Activated naive CD8-positive, alpha-beta T cell treated with anti-CD3 and anti-CD28 coated beads, Interleukin-2, amount 50 U/mL, for 24 hours (primary cell): ENCODE data around the gene KLHL36.

Experiments used
- ATAC-seq: fragments of 150-1000 bp; cut with Tn5 transposase; one replicate; pipeline ENCODE4 v1.10.0; 2021
- DNase-seq: peaks from one replicate; pipeline ENCODE4 v3.0.0; 2021
- H3K27ac Mint-ChIP-seq: one replicate; pipeline ENCODE4 v1.8.0; 2021; ENCODE audit warnings: mild to moderate bottlenecking, mixed read lengths
- H3K27me3 Mint-ChIP-seq: one replicate; pipeline ENCODE4 v1.8.0; 2021; ENCODE audit warnings: mixed read lengths
- H3K36me3 Mint-ChIP-seq: one replicate; pipeline ENCODE4 v1.8.0; 2021; ENCODE audit warnings: low read depth, mixed read lengths
- H3K4me1 Mint-ChIP-seq: one replicate; pipeline ENCODE4 v1.8.0; 2021; ENCODE audit warnings: mixed read lengths
- H3K4me3 Mint-ChIP-seq: one replicate; pipeline ENCODE4 v1.8.0; 2021; ENCODE audit warnings: mild to moderate bottlenecking, moderate library complexity, mixed read lengths
- H3K9me3 Mint-ChIP-seq: one replicate; pipeline ENCODE4 v1.8.0; 2021; ENCODE audit warnings: mixed read lengths

Gene KLHL36

DNA sequence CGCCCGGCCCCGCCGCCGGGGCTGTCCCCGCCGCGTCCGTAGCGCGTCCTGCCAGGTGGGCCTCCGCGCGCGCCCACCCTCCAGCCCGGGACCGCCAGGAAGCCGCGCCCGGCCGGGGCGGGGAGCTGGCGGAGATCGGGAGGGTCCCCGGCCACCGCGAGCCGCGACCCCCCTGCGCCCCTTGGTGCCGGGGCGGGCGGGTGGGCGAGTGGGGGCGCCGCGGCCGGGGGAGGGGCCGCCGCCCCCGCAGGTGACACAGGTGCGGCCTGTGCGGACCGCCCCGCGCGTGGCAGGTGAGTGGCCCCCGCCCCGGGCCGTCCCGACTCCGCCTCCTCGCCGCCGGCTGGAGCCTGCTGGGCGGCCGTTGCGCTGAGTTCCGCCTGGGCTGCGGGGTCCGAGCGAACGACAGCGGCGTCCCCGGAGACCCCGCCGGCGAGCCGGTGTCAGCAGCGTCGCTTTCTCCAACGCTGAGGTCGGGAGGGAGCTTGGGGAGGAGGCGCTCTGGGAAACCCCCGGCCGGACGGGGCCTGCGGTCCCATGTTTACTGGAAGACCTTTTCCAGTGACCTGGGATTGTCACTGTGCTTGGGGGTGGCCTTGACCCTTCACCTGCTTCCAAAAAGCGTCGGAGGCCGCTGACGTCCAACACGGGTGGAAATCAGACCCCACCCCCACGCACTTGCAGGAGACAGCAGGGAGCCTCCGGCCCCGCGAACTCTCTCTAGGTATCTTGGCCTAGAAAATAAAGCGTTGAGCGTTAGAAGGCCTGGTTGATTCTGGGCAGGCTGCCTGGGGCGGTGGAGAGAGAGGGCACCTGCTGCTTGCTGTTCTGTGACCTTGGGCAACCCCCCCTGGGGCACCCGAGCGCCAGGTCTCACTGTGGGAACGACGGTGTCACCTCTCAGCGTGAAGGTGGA is 542 bp downstream of the KLHL36 start:
- Mint-ChIP-seq H3K4me3 (peak overlapping the region; percentile 80), H3K27me3 (peaks cover 7% of the 10 kb centered on the region), H3K4me1 (peaks cover 48% of the 10 kb centered on the region), H3K36me3 (peaks cover 19% of the 10 kb centered on the region), H3K27ac (peak overlapping the region; percentile 67), H3K9me3 (no peaks in the 10 kb centered on the region)
- peak; percentile 63 for ATAC-seq
- DNase-seq = peak; percentile 54

DNA sequence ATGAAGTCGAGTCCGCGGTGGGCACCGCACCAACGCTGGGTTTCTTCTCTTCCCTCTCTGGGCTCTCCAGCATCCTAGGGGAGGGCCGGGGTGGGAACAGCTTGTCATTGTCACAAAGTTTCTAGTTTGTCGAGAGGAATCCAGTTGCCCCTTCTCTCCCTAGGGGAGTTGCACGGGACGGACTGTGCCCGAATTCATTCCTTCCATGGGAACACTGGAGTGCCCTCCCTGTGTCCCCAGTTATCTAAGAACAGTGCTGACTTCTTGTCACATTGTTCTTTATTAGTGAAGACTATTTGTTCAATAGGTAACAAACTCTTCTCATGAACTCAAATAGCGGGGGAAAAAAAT is 1.2 kb downstream of the KLHL36 start:
- H3K27ac Mint-ChIP-seq = peak overlapping the region; percentile 67
- DNase-seq = no peak
- H3K4me1 Mint-ChIP-seq = peaks cover 46% of the 10 kb centered on the region
- H3K36me3 Mint-ChIP-seq = peaks cover 19% of the 10 kb centered on the region
- no peak for ATAC-seq
- peak overlapping the region; percentile 80 for H3K4me3 Mint-ChIP-seq
- peaks cover 7% of the 10 kb centered on the region for H3K27me3 Mint-ChIP-seq
- H3K9me3 Mint-ChIP-seq = no peaks in the 10 kb centered on the region

DNA sequence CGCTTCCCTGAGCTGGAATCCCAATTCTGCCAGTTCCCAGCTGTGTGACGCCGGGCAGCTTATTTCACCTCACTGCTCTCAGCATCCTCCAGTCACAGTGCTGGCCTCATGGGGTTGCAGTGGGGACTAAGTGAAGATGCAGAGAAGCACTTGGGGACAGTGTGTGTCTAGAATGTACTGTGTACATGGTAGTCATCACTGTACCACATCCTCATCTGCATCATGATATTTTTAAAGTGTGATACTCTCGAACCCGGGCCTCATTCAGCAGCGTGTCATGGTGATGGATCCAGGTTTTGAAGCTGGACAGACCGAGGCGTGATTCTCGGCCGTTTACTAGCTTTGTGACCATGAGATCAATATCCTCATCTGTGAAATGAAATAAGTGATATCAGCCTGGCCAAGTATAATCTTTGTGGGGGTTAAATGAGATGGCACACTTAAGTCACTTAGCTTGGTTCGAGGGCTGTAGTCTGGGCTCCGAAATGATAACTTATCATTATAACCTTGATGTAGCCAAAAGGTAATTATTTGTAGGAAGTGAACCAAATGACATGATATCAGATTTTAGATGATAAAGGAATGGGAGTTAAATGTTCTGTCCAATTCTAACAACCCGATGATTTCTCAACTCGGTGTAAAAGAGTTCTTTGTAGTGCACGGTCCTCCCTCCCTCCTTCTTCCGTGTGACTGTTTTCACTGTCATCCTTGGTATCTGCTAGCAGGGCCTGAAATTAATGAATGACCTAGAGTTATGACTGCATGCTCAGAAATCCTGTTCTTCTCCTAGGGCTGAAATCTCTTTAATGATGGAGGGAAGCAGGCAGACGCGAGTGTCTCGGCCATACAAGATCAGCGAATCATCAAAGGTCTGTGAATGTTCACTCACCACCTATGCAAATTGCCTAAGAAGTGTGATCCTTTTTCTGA is 2.0 kb downstream of the KLHL36 start:
- DNase-seq (no peak), ATAC-seq (no peak)
- H3K4me3 Mint-ChIP-seq = peak overlapping the region; percentile 80
- no peaks in the 10 kb centered on the region for H3K9me3 Mint-ChIP-seq
- peak overlapping the region; percentile 8 for H3K27ac Mint-ChIP-seq
- peaks cover 7% of the 10 kb centered on the region for H3K27me3 Mint-ChIP-seq
- peaks cover 50% of the 10 kb centered on the region for H3K4me1 Mint-ChIP-seq
- H3K36me3 Mint-ChIP-seq = peaks cover 22% of the 10 kb centered on the region

DNA sequence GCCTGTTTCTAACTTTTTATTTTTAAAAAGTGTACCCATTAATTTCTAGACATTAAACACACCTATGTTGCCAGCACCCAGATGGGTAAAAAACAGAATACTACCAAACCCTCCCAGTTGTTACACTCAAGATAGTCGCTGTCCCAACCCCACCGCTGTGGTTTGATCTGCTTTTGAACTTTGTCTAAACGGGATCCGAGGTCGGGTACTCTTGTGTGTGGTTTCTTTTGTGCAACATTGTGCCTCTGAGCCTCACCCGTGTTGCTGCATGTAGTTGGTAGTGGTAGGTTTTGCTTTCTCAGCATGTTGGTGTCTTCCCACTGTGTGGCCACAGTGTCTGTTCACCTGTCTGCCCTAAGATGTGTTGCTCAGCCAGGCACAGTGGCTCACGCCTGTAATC is 4.3 kb downstream of the KLHL36 start:
- H3K4me1 Mint-ChIP-seq = peaks cover 60% of the 10 kb centered on the region
- H3K36me3 Mint-ChIP-seq = peaks cover 25% of the 10 kb centered on the region
- no peak overlapping the region for H3K27ac Mint-ChIP-seq
- H3K9me3 Mint-ChIP-seq = no peaks in the 10 kb centered on the region
- DNase-seq = no peak
- no peak for ATAC-seq
- H3K4me3 Mint-ChIP-seq = no peak overlapping the region
- peaks cover 3% of the 10 kb centered on the region for H3K27me3 Mint-ChIP-seq

DNA sequence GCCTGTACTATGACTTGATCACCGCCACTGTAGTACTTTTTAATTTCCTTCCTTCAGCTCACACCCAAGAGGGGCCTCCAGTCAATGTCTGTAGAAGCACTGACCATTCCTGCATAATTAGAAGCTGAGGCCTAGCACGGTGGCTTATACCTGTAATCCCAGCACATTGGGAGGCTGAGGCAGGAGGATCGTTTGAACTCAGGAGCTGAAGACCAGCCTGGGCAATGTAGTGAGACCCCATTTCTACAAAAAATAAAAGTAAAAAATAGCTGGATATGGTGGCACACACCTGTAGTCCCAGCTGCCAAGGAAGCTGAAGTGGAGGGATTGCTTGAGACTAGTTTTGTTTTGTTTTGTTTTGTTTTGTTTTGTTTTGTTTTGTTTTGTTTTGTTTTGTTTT is 5.9 kb downstream of the KLHL36 start:
- no peak for DNase-seq
- no peak for ATAC-seq
- Mint-ChIP-seq H3K4me3 (no peak overlapping the region), H3K9me3 (no peaks in the 10 kb centered on the region), H3K27ac (no peak overlapping the region), H3K36me3 (peaks cover 39% of the 10 kb centered on the region), H3K27me3 (no peaks in the 10 kb centered on the region), H3K4me1 (peaks cover 57% of the 10 kb centered on the region)

DNA sequence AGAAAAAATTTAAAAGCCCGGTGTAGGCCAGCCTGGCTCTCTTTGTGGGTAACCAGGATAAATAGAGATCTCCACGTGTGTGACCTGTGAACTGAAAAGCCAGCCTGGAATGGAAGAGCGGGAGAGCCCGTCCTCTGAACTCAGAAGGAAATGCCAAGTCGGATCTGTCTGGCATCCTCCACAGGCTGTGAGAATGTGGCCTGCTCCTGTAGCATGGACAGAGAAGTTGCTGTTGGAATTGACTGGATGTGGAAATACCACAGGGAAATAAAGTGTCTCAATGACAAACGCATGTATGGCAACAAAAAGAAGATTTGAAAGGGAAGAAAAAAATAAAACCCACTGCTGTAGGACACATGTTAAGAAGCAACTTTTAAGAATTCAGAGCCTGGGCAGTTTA is 6.7 kb downstream of the KLHL36 start:
- Mint-ChIP-seq H3K4me3 (no peak overlapping the region), H3K27me3 (no peaks in the 10 kb centered on the region), H3K4me1 (peaks cover 52% of the 10 kb centered on the region), H3K9me3 (no peaks in the 10 kb centered on the region), H3K36me3 (peaks cover 41% of the 10 kb centered on the region), H3K27ac (no peak overlapping the region)
- ATAC-seq (no peak), DNase-seq (no peak)

DNA sequence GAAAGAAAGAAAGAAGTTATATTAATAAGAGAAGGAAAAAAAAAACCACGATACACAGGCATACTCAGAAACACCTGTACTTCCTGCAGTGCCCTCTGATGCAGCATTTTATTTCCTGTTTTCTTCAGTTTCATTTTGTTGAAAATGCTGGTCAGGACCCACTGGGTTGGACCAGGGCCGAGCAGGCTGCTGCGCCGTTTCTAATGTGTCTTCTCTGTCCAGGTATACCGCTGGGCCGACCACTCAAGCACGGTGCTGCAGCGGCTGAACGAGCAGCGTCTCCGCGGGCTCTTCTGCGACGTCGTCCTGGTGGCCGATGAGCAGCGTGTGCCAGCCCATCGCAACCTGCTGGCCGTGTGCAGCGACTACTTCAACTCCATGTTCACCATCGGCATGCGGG is 8.3 kb downstream of the KLHL36 start:
- Mint-ChIP-seq H3K27me3 (no peaks in the 10 kb centered on the region), H3K9me3 (no peaks in the 10 kb centered on the region), H3K36me3 (peaks cover 40% of the 10 kb centered on the region), H3K4me1 (peaks cover 35% of the 10 kb centered on the region), H3K4me3 (no peak overlapping the region), H3K27ac (peak overlapping the region; percentile 64)
- DNase-seq (no peak), ATAC-seq (no peak)

DNA sequence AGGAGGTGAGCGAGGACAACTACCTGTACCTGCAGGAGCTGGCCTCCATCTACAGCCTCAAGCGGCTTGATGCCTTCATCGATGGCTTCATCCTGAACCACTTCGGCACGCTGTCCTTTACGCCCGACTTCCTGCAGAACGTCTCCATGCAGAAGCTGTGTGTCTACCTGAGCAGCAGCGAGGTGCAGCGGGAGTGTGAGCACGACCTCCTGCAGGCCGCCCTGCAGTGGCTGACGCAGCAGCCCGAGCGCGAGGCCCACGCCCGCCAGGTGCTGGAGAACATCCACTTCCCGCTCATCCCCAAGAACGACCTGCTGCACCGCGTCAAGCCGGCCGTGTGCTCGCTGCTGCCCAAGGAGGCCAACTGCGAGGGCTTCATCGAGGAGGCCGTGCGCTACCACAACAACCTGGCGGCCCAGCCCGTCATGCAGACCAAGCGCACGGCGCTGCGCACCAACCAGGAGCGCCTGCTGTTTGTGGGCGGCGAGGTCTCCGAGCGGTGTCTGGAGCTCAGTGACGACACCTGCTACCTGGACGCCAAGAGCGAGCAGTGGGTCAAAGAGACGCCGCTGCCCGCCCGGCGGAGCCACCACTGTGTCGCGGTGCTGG is 9.0 kb downstream of the KLHL36 start:
- H3K4me1 Mint-ChIP-seq = peaks cover 28% of the 10 kb centered on the region
- H3K27ac Mint-ChIP-seq = no peak overlapping the region
- H3K36me3 Mint-ChIP-seq = peaks cover 35% of the 10 kb centered on the region
- ATAC-seq (no peak), DNase-seq (no peak)
- H3K4me3 Mint-ChIP-seq = no peak overlapping the region
- H3K27me3 Mint-ChIP-seq = no peaks in the 10 kb centered on the region
- H3K9me3 Mint-ChIP-seq = no peaks in the 10 kb centered on the region

DNA sequence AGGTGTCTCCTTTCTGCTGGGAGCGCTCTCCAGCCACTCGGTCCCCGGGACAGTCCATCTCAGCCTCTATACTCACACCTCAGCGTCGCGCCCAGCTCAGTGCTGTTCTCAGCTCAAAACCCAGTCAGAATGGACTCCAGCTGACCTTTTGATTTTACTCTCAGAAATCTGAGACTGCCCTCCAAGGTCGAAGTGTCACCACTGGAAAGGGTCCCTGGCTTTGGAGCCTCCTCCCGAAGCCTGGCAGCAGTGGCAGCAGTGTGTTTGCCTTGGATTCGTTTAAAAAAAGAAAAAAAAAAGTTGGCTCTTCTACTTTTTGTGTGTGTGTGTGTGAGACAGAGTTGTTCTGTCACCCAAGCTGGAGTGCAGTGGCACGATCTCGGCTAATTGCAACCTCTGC is 10.4 kb downstream of the KLHL36 start:
- H3K36me3 Mint-ChIP-seq = peaks cover 33% of the 10 kb centered on the region
- no peaks in the 10 kb centered on the region for H3K9me3 Mint-ChIP-seq
- H3K27me3 Mint-ChIP-seq = no peaks in the 10 kb centered on the region
- no peak overlapping the region for H3K4me3 Mint-ChIP-seq
- no peak overlapping the region for H3K27ac Mint-ChIP-seq
- DNase-seq = no peak
- no peak for ATAC-seq
- H3K4me1 Mint-ChIP-seq = peaks cover 19% of the 10 kb centered on the region

DNA sequence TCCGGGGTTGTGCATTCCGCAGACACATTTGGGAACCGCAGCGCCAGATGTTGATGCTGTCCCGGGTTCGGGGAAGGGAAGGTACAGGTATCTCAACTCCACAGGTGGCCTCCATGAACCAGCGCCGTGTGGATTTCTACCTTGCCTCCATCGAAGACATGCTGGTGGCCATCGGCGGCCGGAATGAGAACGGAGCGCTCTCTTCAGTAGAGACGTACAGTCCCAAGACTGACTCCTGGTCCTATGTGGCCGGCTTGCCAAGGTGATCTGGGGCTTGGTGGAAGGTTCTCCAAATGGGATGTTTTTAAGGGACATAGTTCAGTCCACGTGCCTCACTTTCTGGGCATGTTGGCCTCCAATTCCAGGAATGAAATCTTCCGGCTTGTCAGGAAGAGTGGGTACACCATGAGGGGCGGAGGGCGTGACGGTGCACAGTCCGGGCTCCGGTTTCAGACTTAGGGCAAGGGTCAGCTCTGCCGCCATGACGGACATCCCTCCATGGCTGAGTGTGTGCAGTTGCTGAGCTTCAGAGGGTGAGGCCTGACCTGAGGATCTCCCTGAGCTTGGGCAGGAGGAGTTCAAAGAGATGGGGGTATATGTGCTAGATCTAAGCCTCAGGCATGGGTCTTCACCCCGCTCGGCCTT is 11.5 kb downstream of the KLHL36 start:
- no peak overlapping the region for H3K4me3 Mint-ChIP-seq
- H3K36me3 Mint-ChIP-seq = peaks cover 38% of the 10 kb centered on the region
- H3K27ac Mint-ChIP-seq = no peak overlapping the region
- DNase-seq (no peak), ATAC-seq (no peak)
- H3K4me1 Mint-ChIP-seq = peaks cover 24% of the 10 kb centered on the region
- no peaks in the 10 kb centered on the region for H3K27me3 Mint-ChIP-seq
- no peaks in the 10 kb centered on the region for H3K9me3 Mint-ChIP-seq

DNA sequence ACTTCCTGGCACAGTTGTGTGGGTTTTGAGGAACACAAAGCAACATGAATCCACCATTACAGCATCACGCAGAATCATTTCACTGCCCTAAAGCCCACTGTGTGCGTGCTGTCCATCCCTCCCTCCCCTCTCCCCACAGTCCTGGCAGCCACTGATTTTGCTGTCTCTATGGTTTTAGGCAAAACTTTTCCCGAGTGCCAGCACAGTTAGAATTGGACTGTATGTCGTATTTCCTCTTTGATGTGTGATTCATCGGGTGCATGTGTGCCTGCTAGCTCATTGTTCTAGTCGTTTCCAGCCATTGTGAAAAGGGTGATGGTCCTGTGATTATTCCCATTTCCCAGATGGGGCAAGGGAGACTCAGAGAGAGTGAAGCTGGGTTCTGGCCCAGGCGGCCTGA is 12.7 kb downstream of the KLHL36 start:
- no peaks in the 10 kb centered on the region for H3K27me3 Mint-ChIP-seq
- no peak overlapping the region for H3K4me3 Mint-ChIP-seq
- ATAC-seq = no peak
- H3K4me1 Mint-ChIP-seq = peaks cover 17% of the 10 kb centered on the region
- H3K27ac Mint-ChIP-seq = no peak overlapping the region
- peaks cover 35% of the 10 kb centered on the region for H3K36me3 Mint-ChIP-seq
- no peaks in the 10 kb centered on the region for H3K9me3 Mint-ChIP-seq
- DNase-seq = no peak

DNA sequence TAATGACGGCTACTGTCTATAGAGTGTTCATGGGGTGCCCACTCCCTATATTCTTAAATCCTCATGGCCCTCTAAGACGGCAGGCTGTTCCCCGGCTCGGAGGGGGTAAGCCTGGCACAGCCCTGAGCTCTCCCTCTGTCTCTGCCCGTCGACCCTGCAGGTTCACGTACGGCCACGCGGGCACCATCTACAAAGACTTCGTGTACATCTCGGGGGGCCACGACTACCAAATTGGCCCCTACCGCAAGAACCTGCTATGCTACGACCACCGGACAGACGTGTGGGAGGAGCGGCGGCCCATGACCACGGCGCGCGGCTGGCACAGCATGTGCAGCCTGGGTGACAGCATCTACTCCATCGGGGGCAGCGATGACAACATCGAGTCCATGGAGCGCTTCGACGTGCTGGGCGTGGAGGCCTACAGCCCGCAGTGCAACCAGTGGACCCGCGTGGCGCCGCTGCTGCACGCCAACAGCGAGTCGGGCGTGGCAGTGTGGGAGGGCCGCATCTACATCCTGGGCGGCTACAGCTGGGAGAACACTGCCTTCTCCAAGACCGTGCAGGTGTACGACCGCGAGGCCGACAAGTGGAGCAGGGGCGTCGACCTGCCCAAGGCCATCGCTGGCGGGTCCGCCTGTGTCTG is 13.2 kb downstream of the KLHL36 start:
- ATAC-seq = no peak
- no peak for DNase-seq
- Mint-ChIP-seq H3K4me3 (no peak overlapping the region), H3K27me3 (no peaks in the 10 kb centered on the region), H3K27ac (no peak overlapping the region), H3K4me1 (peaks cover 13% of the 10 kb centered on the region), H3K36me3 (peaks cover 35% of the 10 kb centered on the region), H3K9me3 (no peaks in the 10 kb centered on the region)

DNA sequence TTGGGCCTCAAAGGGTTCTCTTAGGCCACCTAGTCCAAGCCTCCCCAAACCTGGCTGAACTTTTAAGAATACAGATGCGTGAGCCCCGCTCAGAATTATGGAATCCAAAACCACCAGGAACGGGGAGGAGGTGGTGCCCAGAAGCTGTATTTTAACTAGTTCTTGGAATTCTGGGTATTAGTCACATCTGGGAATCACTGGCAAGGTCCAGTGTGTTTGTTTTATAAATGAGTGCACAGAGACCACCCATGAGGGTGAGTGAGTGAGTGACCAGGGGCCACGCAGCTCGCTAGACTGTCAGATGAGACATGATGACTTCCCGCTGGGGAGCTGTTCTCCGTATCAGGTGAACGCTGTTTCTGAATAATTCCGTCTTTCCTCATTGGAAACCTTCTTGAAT is 14.2 kb downstream of the KLHL36 start:
- no peaks in the 10 kb centered on the region for H3K9me3 Mint-ChIP-seq
- peaks cover 32% of the 10 kb centered on the region for H3K36me3 Mint-ChIP-seq
- H3K4me3 Mint-ChIP-seq = no peak overlapping the region
- H3K4me1 Mint-ChIP-seq = peaks cover 13% of the 10 kb centered on the region
- H3K27ac Mint-ChIP-seq = no peak overlapping the region
- DNase-seq (no peak), ATAC-seq (no peak)
- H3K27me3 Mint-ChIP-seq = no peaks in the 10 kb centered on the region
